ENCODE data around the gene MAX. TPM values are rescaled to one million over a fixed set of nuclear protein-coding genes. Genes with fewer than 3 reads are reported as not detected.

MAX gene
- total RNA-seq, 2 donors from 2014 or later, result 44.3 to 49.0 TPM

GRCh38 chr14:65074449-65075150 is 27.7 kb downstream of the MAX start:
- Mint-ChIP-seq H3K4me1 (peaks cover 2% of the 10 kb centered on the region), H3K4me3 (no peak overlapping the region), H3K9me3 (no peaks in the 10 kb centered on the region), H3K36me3 (ENCODE audit: low read depth) (peaks cover 30% of the 10 kb centered on the region), H3K27me3 (ENCODE audit: insufficient read depth) (no peaks in the 10 kb centered on the region), H3K27ac (peak overlapping the region; percentile 11)
- Histone ChIP-seq H3K4me1 (ENCODE audit: control insufficient read depth, insufficient read depth, low read length) (peaks cover 3% of the 10 kb centered on the region), H3K27ac (ENCODE audit: low read depth, low read length) (no peak overlapping the region), H3K9ac (ENCODE audit: extremely low read depth, low read length, poor library complexity, severe bottlenecking) (no peak overlapping the region), H3K36me3 (ENCODE audit: control insufficient read depth, insufficient read depth, low read length) (peaks cover 53% of the 10 kb centered on the region), H3K27me3 (ENCODE audit: control insufficient read depth, insufficient read depth, low read length, poor library complexity, severe bottlenecking) (no peaks in the 10 kb centered on the region), H3K4me3 (ENCODE audit: low read length) (no peak overlapping the region), H3K9me3 (ENCODE audit: control insufficient read depth, low read length) (no peaks in the 10 kb centered on the region)
- 82 to 100% methylated on average over 1 to 3 of the region's 3 CpGs for WGBS, 2 experiments (ENCODE audit: insufficient coverage in 1 of 2, insufficient read length in 1 of 2)
- TF ChIP-seq CTCF (conservative IDR thresholded peaks at IDR 0.05), result no peak
- DNase-seq, result no peak

- no peak overlapping the region for H3K27ac ChIP-seq (ENCODE audit: low read depth, low read length)
- no peaks in the 10 kb centered on the region for H3K4me1 Mint-ChIP-seq
- 97 to 98% methylated on average over 4 of the region's 4 CpGs for WGBS, 2 experiments (ENCODE audit: insufficient coverage in 1 of 2, insufficient read length in 1 of 2)
- H3K9ac ChIP-seq (ENCODE audit: extremely low read depth, low read length, poor library complexity, severe bottlenecking), result no peak overlapping the region
- peaks cover 54% of the 10 kb centered on the region for H3K36me3 ChIP-seq (ENCODE audit: control insufficient read depth, insufficient read depth, low read length)
- no peak overlapping the region for H3K27ac Mint-ChIP-seq
- peaks cover 27% of the 10 kb centered on the region for H3K36me3 Mint-ChIP-seq (ENCODE audit: low read depth)
- no peak for TF ChIP-seq CTCF (conservative IDR thresholded peaks at IDR 0.05)
- no peaks in the 10 kb centered on the region for H3K4me1 ChIP-seq (ENCODE audit: control insufficient read depth, insufficient read depth, low read length)
- DNase-seq, result no peak
- H3K9me3 Mint-ChIP-seq, result no peaks in the 10 kb centered on the region
- H3K9me3 ChIP-seq (ENCODE audit: control insufficient read depth, low read length), result no peaks in the 10 kb centered on the region
- H3K4me3 Mint-ChIP-seq, result no peak overlapping the region
- H3K27me3 Mint-ChIP-seq (ENCODE audit: insufficient read depth), result no peaks in the 10 kb centered on the region
- no peaks in the 10 kb centered on the region for H3K27me3 ChIP-seq (ENCODE audit: control insufficient read depth, insufficient read depth, low read length, poor library complexity, severe bottlenecking)
- no peak overlapping the region for H3K4me3 ChIP-seq (ENCODE audit: low read length)
These were observed 28.6 kb downstream of the MAX start for GRCh38 chr14:65073605-65074201.

- 94% methylated on average over 1 of the region's 1 CpG; no CpG with 5 or more reads in 1 of the 2 experiments for WGBS, 2 experiments (ENCODE audit: insufficient coverage in 1 of 2, insufficient read length in 1 of 2)
- Histone ChIP-seq H3K9me3 (ENCODE audit: control insufficient read depth, low read length) (no peaks in the 10 kb centered on the region), H3K27me3 (ENCODE audit: control insufficient read depth, insufficient read depth, low read length, poor library complexity, severe bottlenecking) (no peaks in the 10 kb centered on the region), H3K4me3 (ENCODE audit: low read length) (no peak overlapping the region), H3K36me3 (ENCODE audit: control insufficient read depth, insufficient read depth, low read length) (peaks cover 54% of the 10 kb centered on the region), H3K4me1 (ENCODE audit: control insufficient read depth, insufficient read depth, low read length) (no peaks in the 10 kb centered on the region), H3K27ac (ENCODE audit: low read depth, low read length) (no peak overlapping the region), H3K9ac (ENCODE audit: extremely low read depth, low read length, poor library complexity, severe bottlenecking) (no peak overlapping the region)
- Mint-ChIP-seq H3K4me1 (no peaks in the 10 kb centered on the region), H3K36me3 (ENCODE audit: low read depth) (peaks cover 33% of the 10 kb centered on the region), H3K4me3 (no peak overlapping the region), H3K27me3 (ENCODE audit: insufficient read depth) (no peaks in the 10 kb centered on the region), H3K9me3 (no peaks in the 10 kb centered on the region), H3K27ac (no peak overlapping the region)
- no peak for TF ChIP-seq CTCF (conservative IDR thresholded peaks at IDR 0.05)
- DNase-seq, result no peak
These were observed 29.4 kb downstream of the MAX start for GRCh38 chr14:65072937-65073336.
